HepG2 (cell line): ENCODE results near the gene FOXN3. TPM values are rescaled to one million over a fixed set of nuclear protein-coding genes. Genes with fewer than 3 reads are reported as not detected.

Experiments used
- ATAC-seq: fragments of 200-7000 bp; cut with Tn5 transposase; 3 replicates; pipeline ENCODE4 v1.9.1; 2020; ENCODE audit warnings: mild to moderate bottlenecking, moderate library complexity
- BruUV-seq: library from RNA; stranded (reverse); fragments of 400-500 nt; replicated peaks from 2 replicates; lab custom pipeline; 2021; lab: Mats Ljungman, UMichigan
- CTCF ChIA-PET: fragments of 300-600 bp; formaldehyde crosslinking; extraction: SDS; loops from one replicate; lab custom pipeline; 2021; ENCODE audit warnings: low total read pairs, inconsistent platforms, low intra/inter-chr PET ratio; lab: Yijun Ruan, JAX
- POLR2A ChIA-PET: fragments of 350-600 bp; sonication (Branson Sonifier 250); formaldehyde crosslinking; loops from one replicate; lab custom pipeline; 2020; ENCODE audit warnings: antibody characterized with exemption, inconsistent platforms; lab: Yijun Ruan, JAX
- DNase-seq: peaks from one replicate; pipeline ENCODE4 v3.0.0-alpha.2; 2015; ENCODE audit warnings: low spot score
- FAIRE-seq: peaks from 3 replicates; lab custom pipeline; 2011; peaks lifted over from hg19 to GRCh38; lab: Jason Lieb, UNC
- H2AFZ ChIP-seq: one replicate; pipeline ENCODE4 v1.6.1; 2011; ENCODE audit warnings: low read length, inconsistent platforms
- H3K27ac ChIP-seq: fragments of 300-600 bp; 3 replicates; pipeline ENCODE4 v1.8.0; 2011; ENCODE audit warnings: mixed run types, mild to moderate bottlenecking, mixed read lengths, low read length, inconsistent platforms; ENCODE audit not compliant: insufficient read depth; ENCODE audit errors: extremely low read length
- H3K27me3 ChIP-seq, 2 experiments: fragments of 200-600 bp in 1 of 2; 2 replicates in 1 of 2; 3 replicates in 1 of 2; pipeline versions ENCODE4 v1.6.0 to v1.8.0; 2011; ENCODE audit warnings: low read length in 2 of 2, mild to moderate bottlenecking in 2 of 2, moderate library complexity in 2 of 2, inconsistent platforms in 1 of 2; ENCODE audit not compliant: insufficient read depth in 2 of 2, control insufficient read depth in 1 of 2
- H3K36me3 ChIP-seq, 2 experiments: fragments of 200-600 bp in 1 of 2; replicated peaks in 1 of 2; 2 replicates in 1 of 2; 3 replicates in 1 of 2; pipeline versions ENCODE4 v1.5.1 to v1.8.0; 2011; ENCODE audit warnings: low read length in 2 of 2, inconsistent platforms in 1 of 2; ENCODE audit not compliant: insufficient read depth in 2 of 2, control insufficient read depth in 1 of 2
- H3K4me1 ChIP-seq: 2 replicates; pipeline ENCODE4 v1.5.1; 2012; ENCODE audit warnings: low read length, inconsistent platforms; ENCODE audit not compliant: insufficient read depth
- H3K4me2 ChIP-seq: 2 replicates; pipeline ENCODE4 v1.6.0; 2011; ENCODE audit warnings: low read depth, low read length, inconsistent platforms
- H3K4me3 ChIP-seq, 3 experiments: fragments of 200-600 bp in 1 of 3; sonication (generic), shearing (Covaris generic) in 1 of 3; replicated peaks in 1 of 3; 2 replicates each; pipeline ENCODE4 v1.5.1; 2011 to 2016; ENCODE audit warnings: low read length in 3 of 3, inconsistent platforms in 2 of 3, low read depth in 2 of 3, mild to moderate bottlenecking in 2 of 3, control low read depth in 1 of 3, mixed read lengths in 1 of 3; ENCODE audit not compliant: insufficient read depth in 1 of 3
- H3K79me2 ChIP-seq: one replicate; pipeline ENCODE4 v1.6.1; 2011; ENCODE audit warnings: low read length, inconsistent platforms; ENCODE audit not compliant: insufficient read depth
- H3K9ac ChIP-seq: 2 replicates; pipeline ENCODE4 v1.6.0; 2011; ENCODE audit warnings: mild to moderate bottlenecking, low read depth, low read length, inconsistent platforms; ENCODE audit not compliant: insufficient read depth
- H3K9me3 ChIP-seq: 2 replicates; pipeline ENCODE4 v1.5.1; 2012; ENCODE audit warnings: mild to moderate bottlenecking, low read length
- H4K20me1 ChIP-seq: 2 replicates; pipeline ENCODE4 v1.6.0; 2011; ENCODE audit warnings: inconsistent platforms, mild to moderate bottlenecking, low read length, moderate library complexity; ENCODE audit not compliant: insufficient read depth
- ARNTL ChIP-seq: sonication (generic); formaldehyde crosslinking; IDR thresholded peaks from 2 replicates; pipeline ENCODE4 v1.4.0; 2020; ENCODE audit warnings: mild to moderate bottlenecking, missing genetic modification reagents
- ATF1 ChIP-seq: IDR thresholded peaks from 2 replicates; pipeline ENCODE4 v1.6.1; 2016; ENCODE audit warnings: mild to moderate bottlenecking, control low read depth
- ATM ChIP-seq: fragments of 450-650 bp; IDR thresholded peaks from 2 replicates; pipeline ENCODE4 v1.7.1; 2017; ENCODE audit warnings: mild to moderate bottlenecking, borderline replicate concordance
- ISX ChIP-seq: sonication (generic); formaldehyde crosslinking; conservative IDR thresholded peaks from 2 replicates; pipeline ENCODE4 v1.5.0; 2020; ENCODE audit warnings: missing genetic modification reagents
- KLF13 ChIP-seq: sonication (generic); formaldehyde crosslinking; IDR thresholded peaks from 2 replicates; pipeline ENCODE4 v1.4.0; 2020; ENCODE audit warnings: mild to moderate bottlenecking, missing genetic modification reagents
- SNRNP70 ChIP-seq: fragments of 200-400 bp; formaldehyde crosslinking; IDR thresholded peaks from 2 replicates; pipeline ENCODE4 v1.6.1; 2017; ENCODE audit warnings: mild to moderate bottlenecking, low read depth, low read length, moderate library complexity
- SP2 ChIP-seq: sonication (generic); formaldehyde crosslinking; IDR thresholded peaks from 2 replicates; pipeline ENCODE4 v1.5.1; 2020; ENCODE audit warnings: mild to moderate bottlenecking, missing genetic modification reagents
- SRY ChIP-seq: sonication (generic); formaldehyde crosslinking; IDR thresholded peaks from 2 replicates; pipeline ENCODE4 v1.8.0; 2022; ENCODE audit warnings: mild to moderate bottlenecking, missing genetic modification reagents
- TBX3 ChIP-seq: fragments of 450-650 bp; IDR thresholded peaks from 2 replicates; pipeline ENCODE4 v1.6.1; 2017; ENCODE audit warnings: antibody characterized with exemption, mild to moderate bottlenecking, inconsistent platforms, borderline replicate concordance
- ZKSCAN1 ChIP-seq: fragments of 150-350 bp; IDR thresholded peaks from 2 replicates; pipeline ENCODE4 v1.6.1; 2014; ENCODE audit warnings: low read length
- ZNF101 ChIP-seq: sonication (generic); formaldehyde crosslinking; IDR thresholded peaks from 2 replicates; pipeline ENCODE4 v1.4.0; 2020; ENCODE audit warnings: mild to moderate bottlenecking, low read depth, missing genetic modification reagents, borderline replicate concordance
- ZNF136 ChIP-seq: sonication (generic); formaldehyde crosslinking; IDR thresholded peaks from 2 replicates; pipeline ENCODE4 v1.8.1; 2022; ENCODE audit warnings: low read depth, mild to moderate bottlenecking, moderate library complexity, missing genetic modification reagents
- ZNF143 ChIP-seq: sonication (generic); formaldehyde crosslinking; IDR thresholded peaks from 2 replicates; pipeline ENCODE4 v1.4.0; 2020; ENCODE audit warnings: missing genetic modification reagents
- ZNF317 ChIP-seq: sonication (generic); formaldehyde crosslinking; IDR thresholded peaks from 2 replicates; pipeline ENCODE4 v1.5.0; 2020; ENCODE audit warnings: mild to moderate bottlenecking, missing genetic modification reagents
- ZNF335 ChIP-seq: sonication (generic); formaldehyde crosslinking; IDR thresholded peaks from 2 replicates; pipeline ENCODE4 v1.4.0; 2020; ENCODE audit warnings: missing genetic modification reagents
- ZNF431 ChIP-seq: sonication (generic); formaldehyde crosslinking; IDR thresholded peaks from 2 replicates; pipeline ENCODE4 v1.9.0; 2022; ENCODE audit warnings: missing genetic modification reagents, low read depth, mild to moderate bottlenecking, borderline replicate concordance
- ZNF569 ChIP-seq: sonication (generic); formaldehyde crosslinking; IDR thresholded peaks from 2 replicates; pipeline ENCODE4 v1.5.0; 2020; ENCODE audit warnings: mild to moderate bottlenecking, missing genetic modification reagents, moderate library complexity, borderline replicate concordance
- ZNF703 ChIP-seq: sonication (generic); formaldehyde crosslinking; IDR thresholded peaks from 2 replicates; pipeline ENCODE4 v1.5.1; 2020; ENCODE audit warnings: missing genetic modification reagents, mild to moderate bottlenecking, moderate library complexity, borderline replicate concordance
- ZNF780A ChIP-seq: sonication (generic); formaldehyde crosslinking; IDR thresholded peaks from 2 replicates; pipeline ENCODE4 v1.8.0; 2022; ENCODE audit warnings: mild to moderate bottlenecking, missing genetic modification reagents, moderate library complexity
- WGBS: methylation state at CpG from one replicate; pipeline ENCODE4 v1.1.6; 2017; ENCODE audit warnings: low lambda C conversion rate; 5-methylcytosine and 5-hydroxymethylcytosine counted together
- in situ Hi-C: cut with HindIII; loops from 2 replicates; pipeline ENCODE4 v1.10.0; 2017; ENCODE audit warnings: low pct_unique_long_range_greater_than_20kb; ENCODE audit not compliant: extremely low pct_ligation_motif_present
- intact Hi-C: fragments of 100-400 bp; cut with micrococcal nuclease; formaldehyde crosslinking; loops from one replicate; pipeline ENCODE4 v1.10.0; 2022; ENCODE audit not compliant: unreplicated experiment
- polyA plus RNA-seq, 8 experiments: library from polyadenylated mRNA; depleted of rRNA in 3 of 8; stranded (reverse) in 7 of 8; unstranded in 1 of 8; fragments of >200 nt; fragmentation: Illumina TruSeq in 4 of 8; extraction: Trizol in 4 of 8; gene quantifications; 2 replicates each; pipeline versions ENCODE4 v1.2.1 to v1.2.3, GENCODE V29; 2011 to 2016; ENCODE audit warnings: low read depth in 4 of 8, missing spikeins in 1 of 8, mixed read lengths in 1 of 8; ENCODE audit not compliant: insufficient read depth in 1 of 8
- total RNA-seq, 5 experiments: library from RNA; depleted of rRNA; stranded (reverse); fragments of >200 nt; fragmentation: Illumina TruSeq; extraction: Trizol; gene quantifications; 2 replicates each; pipeline ENCODE4 v1.2.3, GENCODE V29; 2016; ENCODE audit warnings: low read depth in 1 of 5
- TF ChIP-seq, protein P1 (sequence below): sonication (generic); formaldehyde crosslinking; IDR thresholded peaks from 2 replicates; pipeline ENCODE4 v1.8.0; 2022; ENCODE audit warnings: mild to moderate bottlenecking, missing genetic modification reagents
- TF ChIP-seq, protein P2 (sequence below): sonication (generic); formaldehyde crosslinking; IDR thresholded peaks from 2 replicates; pipeline ENCODE4 v1.4.0; 2020; ENCODE audit warnings: missing genetic modification reagents
- TF ChIP-seq, protein P3 (sequence below): sonication (generic); formaldehyde crosslinking; IDR thresholded peaks from 2 replicates; pipeline ENCODE4 v1.5.1; 2020; ENCODE audit warnings: mild to moderate bottlenecking, moderate library complexity, missing genetic modification reagents

FOXN3 gene
- total and polyA plus RNA-seq, 2 of the 13 experiments (the other 11 are each of a cell fraction or from before 2014, with no cell fraction given) = 32.4 to 70.2 TPM

DNA sequence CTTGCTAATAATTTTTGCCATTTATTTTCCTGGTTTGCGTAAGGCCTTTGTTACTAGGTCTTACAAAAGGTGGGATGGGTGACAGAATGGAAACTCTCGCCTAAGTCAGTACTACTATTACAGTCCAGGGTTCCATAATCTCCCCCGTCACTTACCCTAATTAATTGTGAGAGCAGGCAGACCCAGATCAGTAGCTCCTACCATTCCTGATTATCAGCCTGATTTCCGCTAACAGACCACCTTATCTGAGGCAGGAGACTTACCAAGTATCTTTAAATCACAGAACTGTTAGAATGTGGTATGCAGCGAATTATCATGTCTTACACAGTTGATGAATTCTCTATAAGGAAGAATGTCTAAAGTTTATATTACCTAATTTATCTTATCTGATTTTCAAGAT, 234.7 kb downstream of the FOXN3 start (continued):
- TF ChIP-seq, protein P1, sequence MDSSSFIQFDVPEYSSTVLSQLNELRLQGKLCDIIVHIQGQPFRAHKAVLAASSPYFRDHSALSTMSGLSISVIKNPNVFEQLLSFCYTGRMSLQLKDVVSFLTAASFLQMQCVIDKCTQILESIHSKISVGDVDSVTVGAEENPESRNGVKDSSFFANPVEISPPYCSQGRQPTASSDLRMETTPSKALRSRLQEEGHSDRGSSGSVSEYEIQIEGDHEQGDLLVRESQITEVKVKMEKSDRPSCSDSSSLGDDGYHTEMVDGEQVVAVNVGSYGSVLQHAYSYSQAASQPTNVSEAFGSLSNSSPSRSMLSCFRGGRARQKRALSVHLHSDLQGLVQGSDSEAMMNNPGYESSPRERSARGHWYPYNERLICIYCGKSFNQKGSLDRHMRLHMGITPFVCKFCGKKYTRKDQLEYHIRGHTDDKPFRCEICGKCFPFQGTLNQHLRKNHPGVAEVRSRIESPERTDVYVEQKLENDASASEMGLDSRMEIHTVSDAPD (CRISPR knock-in tag) = no peak
- TF ChIP-seq ATM (no peak), ZNF143 (CRISPR knock-in tag) (no peak)

DNA sequence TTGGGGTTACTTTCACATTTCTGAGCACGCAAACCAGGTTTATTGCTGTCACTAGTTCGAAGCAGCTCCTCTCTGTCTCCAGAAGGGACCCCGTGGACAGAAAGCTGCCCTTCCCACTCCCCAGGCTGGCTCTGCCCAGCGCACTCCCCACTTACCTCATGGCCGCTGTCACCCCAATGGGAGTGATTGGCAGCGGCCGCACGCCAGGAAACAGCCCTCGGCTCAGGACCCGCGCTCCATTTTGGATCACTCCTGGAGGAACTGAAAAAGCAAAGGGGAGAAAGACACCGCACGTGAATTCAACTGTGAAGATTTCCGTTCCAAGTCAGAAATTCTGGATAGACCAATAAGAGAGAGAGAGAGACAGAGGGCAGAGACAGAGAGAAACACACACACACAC, 236.5 kb downstream of the FOXN3 start:
- CTCF ChIA-PET = no interaction called here
- peaks cover 6% of the 10 kb centered on the region for H3K79me2 ChIP-seq
- no peak overlapping the region for H2AFZ ChIP-seq
- no TSS peak for BruUV-seq
- no peaks in the 10 kb centered on the region for H3K27me3 ChIP-seq
- H3K4me1 ChIP-seq = peaks cover 19% of the 10 kb centered on the region
- in situ Hi-C loops = no loop called here
- WGBS = 98% methylated on average over 13 of the region's 14 CpGs
- H3K4me2 ChIP-seq = no peak overlapping the region
- POLR2A ChIA-PET = no interaction called here
- H3K36me3 ChIP-seq = peaks cover 23 to 75% of the 10 kb centered on the region in 2 experiments
- H3K4me3 ChIP-seq = no peak overlapping the region
- FAIRE-seq = no peak
- no peak for DNase-seq
- no peaks in the 10 kb centered on the region for H3K9me3 ChIP-seq
- intact Hi-C loops = no loop called here
- peaks cover 4% of the 10 kb centered on the region; the same call in 1 of the 2 replicates for H4K20me1 ChIP-seq
- H3K9ac ChIP-seq = no peak overlapping the region
- no peak for ATAC-seq
- no peak overlapping the region for H3K27ac ChIP-seq
- TF ChIP-seq ISX (CRISPR knock-in tag) = no peak
- no peak for TF ChIP-seq ZNF780A (CRISPR knock-in tag)
- TF ChIP-seq ZNF335 = no peak
- TF ChIP-seq ZNF569 (CRISPR knock-in tag) = no peak
- TF ChIP-seq, protein P2, sequence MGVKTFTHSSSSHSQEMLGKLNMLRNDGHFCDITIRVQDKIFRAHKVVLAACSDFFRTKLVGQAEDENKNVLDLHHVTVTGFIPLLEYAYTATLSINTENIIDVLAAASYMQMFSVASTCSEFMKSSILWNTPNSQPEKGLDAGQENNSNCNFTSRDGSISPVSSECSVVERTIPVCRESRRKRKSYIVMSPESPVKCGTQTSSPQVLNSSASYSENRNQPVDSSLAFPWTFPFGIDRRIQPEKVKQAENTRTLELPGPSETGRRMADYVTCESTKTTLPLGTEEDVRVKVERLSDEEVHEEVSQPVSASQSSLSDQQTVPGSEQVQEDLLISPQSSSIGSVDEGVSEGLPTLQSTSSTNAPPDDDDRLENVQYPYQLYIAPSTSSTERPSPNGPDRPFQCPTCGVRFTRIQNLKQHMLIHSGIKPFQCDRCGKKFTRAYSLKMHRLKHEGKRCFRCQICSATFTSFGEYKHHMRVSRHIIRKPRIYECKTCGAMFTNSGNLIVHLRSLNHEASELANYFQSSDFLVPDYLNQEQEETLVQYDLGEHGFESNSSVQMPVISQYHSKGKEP (CRISPR knock-in tag) = no peak
- TF ChIP-seq ZNF317 (CRISPR knock-in tag) = no peak
- no peak for TF ChIP-seq SRY (CRISPR knock-in tag)
- TF ChIP-seq ZNF703 (CRISPR knock-in tag) = no peak
- TF ChIP-seq ZNF136 (CRISPR knock-in tag) = no peak
- no peak for TF ChIP-seq ARNTL (CRISPR knock-in tag)
- no peak for TF ChIP-seq SNRNP70
- no peak for TF ChIP-seq TBX3
- TF ChIP-seq ZNF431 (CRISPR knock-in tag) = no peak
- TF ChIP-seq ZNF101 (CRISPR knock-in tag) = no peak
- TF ChIP-seq ATF1 (CRISPR knock-in tag) = no peak
- no peak for TF ChIP-seq KLF13 (CRISPR knock-in tag)
- TF ChIP-seq SP2 (CRISPR knock-in tag) = no peak
- TF ChIP-seq, protein P3, sequence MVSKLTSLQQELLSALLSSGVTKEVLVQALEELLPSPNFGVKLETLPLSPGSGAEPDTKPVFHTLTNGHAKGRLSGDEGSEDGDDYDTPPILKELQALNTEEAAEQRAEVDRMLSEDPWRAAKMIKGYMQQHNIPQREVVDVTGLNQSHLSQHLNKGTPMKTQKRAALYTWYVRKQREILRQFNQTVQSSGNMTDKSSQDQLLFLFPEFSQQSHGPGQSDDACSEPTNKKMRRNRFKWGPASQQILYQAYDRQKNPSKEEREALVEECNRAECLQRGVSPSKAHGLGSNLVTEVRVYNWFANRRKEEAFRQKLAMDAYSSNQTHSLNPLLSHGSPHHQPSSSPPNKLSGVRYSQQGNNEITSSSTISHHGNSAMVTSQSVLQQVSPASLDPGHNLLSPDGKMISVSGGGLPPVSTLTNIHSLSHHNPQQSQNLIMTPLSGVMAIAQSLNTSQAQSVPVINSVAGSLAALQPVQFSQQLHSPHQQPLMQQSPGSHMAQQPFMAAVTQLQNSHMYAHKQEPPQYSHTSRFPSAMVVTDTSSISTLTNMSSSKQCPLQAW (CRISPR knock-in tag) = no peak
- no peak for TF ChIP-seq ZKSCAN1
